Urinary bladder (tissue), 4 donors: ENCODE data around the gene OTP. TPM values are rescaled to one million over a fixed set of nuclear protein-coding genes. Genes with fewer than 3 reads are reported as not detected.
"Not testable (repeated sequence)": the region's sequence is repeated elsewhere in the genome, so short reads cannot be mapped to it uniquely, and the experiment has no call there.

Experiments used
- DNase-seq: peaks from one replicate; pipeline ENCODE4 v3.0.0-alpha.2; 2015; ENCODE audit errors: extremely low spot score
- H3K27ac ChIP-seq: one replicate; pipeline ENCODE4 v1.5.1; 2013; ENCODE audit warnings: low read depth, mild to moderate bottlenecking, moderate library complexity
- H3K36me3 ChIP-seq: one replicate; pipeline ENCODE4 v1.6.1; 2013; ENCODE audit warnings: mild to moderate bottlenecking, moderate library complexity; ENCODE audit not compliant: insufficient read depth
- H3K4me1 ChIP-seq: one replicate; pipeline ENCODE4 v1.6.1; 2013; ENCODE audit warnings: mild to moderate bottlenecking, moderate library complexity; ENCODE audit not compliant: insufficient read depth
- H3K4me3 ChIP-seq: one replicate; pipeline ENCODE4 v1.5.1; 2013; ENCODE audit warnings: low read depth, low read length
- WGBS: extraction: QIAGEN DNeasy Blood & Tissue Kit; methylation state at CpG from one replicate; pipeline ENCODE4 v1.1.7; 2013; 5-methylcytosine and 5-hydroxymethylcytosine counted together
- polyA plus RNA-seq: library from polyadenylated mRNA; stranded (reverse); fragments of 200-250 nt; gene quantifications from one replicate; pipeline ENCODE4 v1.2.3, GENCODE V29; 2013
- total RNA-seq: library from RNA; depleted of rRNA; stranded (reverse); fragments of >200 nt; gene quantifications from one replicate; pipeline ENCODE4 v1.2.3, GENCODE V29; 2014
- donor health status: healthy with polysubstance abuse.
- donor health status: healthy.

The OTP gene
- total and polyA plus RNA-seq, 2 donors: not detected

- not testable (repeated sequence) for H3K27ac ChIP-seq, H3K36me3 ChIP-seq, H3K4me3 ChIP-seq, H3K4me1 ChIP-seq, DNase-seq
- WGBS: 88% methylated on average over 14 of the region's 15 CpGs
These were observed 29.6 kb downstream of the OTP start for GRCh38 chr5:77608927-77609326.

- Histone ChIP-seq H3K36me3 (no peaks in the 10 kb centered on the region), H3K4me3 (no peak overlapping the region), H3K27ac (no peak overlapping the region), H3K4me1 (no peaks in the 10 kb centered on the region)
- no peak for DNase-seq
- WGBS: 57% methylated on average over 1 of the region's 1 CpG
These were observed 31.2 kb downstream of the OTP start for GRCh38 chr5:77607324-77607723.

GRCh38 chr5:77606279-77606678 lies 32.2 kb downstream of the OTP start:
- no peak overlapping the region for H3K27ac ChIP-seq
- H3K4me3 ChIP-seq: no peak overlapping the region
- no peak for DNase-seq
- no peaks in the 10 kb centered on the region for H3K4me1 ChIP-seq
- no peaks in the 10 kb centered on the region for H3K36me3 ChIP-seq

- Histone ChIP-seq H3K36me3 (no peaks in the 10 kb centered on the region), H3K4me1 (no peaks in the 10 kb centered on the region), H3K4me3 (no peak overlapping the region), H3K27ac (no peak overlapping the region)
- no peak for DNase-seq
- 93% methylated on average over 2 of the region's 2 CpGs for WGBS
These were observed 38.8 kb downstream of the OTP start for GRCh38 chr5:77599679-77600078.

GRCh38 chr5:77590347-77590746 lies 48.2 kb downstream of the OTP start:
- Histone ChIP-seq H3K4me1 (no peaks in the 10 kb centered on the region), H3K27ac (no peak overlapping the region), H3K36me3 (no peaks in the 10 kb centered on the region), H3K4me3 (no peak overlapping the region)
- WGBS: 57% methylated on average over 3 of the region's 3 CpGs
- no peak for DNase-seq

GRCh38 chr5:77588175-77588574 lies 50.3 kb downstream of the OTP start:
- H3K27ac ChIP-seq: no peak overlapping the region
- H3K36me3 ChIP-seq: no peaks in the 10 kb centered on the region
- no peak for DNase-seq
- no peak overlapping the region for H3K4me3 ChIP-seq
- no peaks in the 10 kb centered on the region for H3K4me1 ChIP-seq

- Histone ChIP-seq H3K27ac (no peak overlapping the region), H3K36me3 (no peaks in the 10 kb centered on the region), H3K4me3 (no peak overlapping the region), H3K4me1 (no peaks in the 10 kb centered on the region)
- no peak for DNase-seq
- 83% methylated on average over 1 of the region's 1 CpG for WGBS
These were observed 52.4 kb downstream of the OTP start for GRCh38 chr5:77586101-77586500.

- 93% methylated on average over 7 of the region's 7 CpGs for WGBS
These were observed 56.4 kb downstream of the OTP start for GRCh38 chr5:77582143-77582542.

More at GRCh38 chr5:77582143-77582542, 56.4 kb downstream of the OTP start:
- not testable (repeated sequence) for H3K27ac ChIP-seq, H3K4me3 ChIP-seq, DNase-seq, H3K4me1 ChIP-seq, H3K36me3 ChIP-seq

Other genes starting within 250 kb of the OTP start
- 102 TPM for gene WDR41, start 146.4 kb downstream of the OTP start, total RNA-seq
- gene WDR41, start 146.4 kb downstream of the OTP start, polyA plus RNA-seq: 21.2 TPM
- gene TBCA, start 137.6 kb upstream of the OTP start, total RNA-seq: 98.8 TPM
- 188 TPM for gene TBCA, start 137.6 kb upstream of the OTP start, polyA plus RNA-seq